ENCODE measurements around the gene CRB3.

DNA sequence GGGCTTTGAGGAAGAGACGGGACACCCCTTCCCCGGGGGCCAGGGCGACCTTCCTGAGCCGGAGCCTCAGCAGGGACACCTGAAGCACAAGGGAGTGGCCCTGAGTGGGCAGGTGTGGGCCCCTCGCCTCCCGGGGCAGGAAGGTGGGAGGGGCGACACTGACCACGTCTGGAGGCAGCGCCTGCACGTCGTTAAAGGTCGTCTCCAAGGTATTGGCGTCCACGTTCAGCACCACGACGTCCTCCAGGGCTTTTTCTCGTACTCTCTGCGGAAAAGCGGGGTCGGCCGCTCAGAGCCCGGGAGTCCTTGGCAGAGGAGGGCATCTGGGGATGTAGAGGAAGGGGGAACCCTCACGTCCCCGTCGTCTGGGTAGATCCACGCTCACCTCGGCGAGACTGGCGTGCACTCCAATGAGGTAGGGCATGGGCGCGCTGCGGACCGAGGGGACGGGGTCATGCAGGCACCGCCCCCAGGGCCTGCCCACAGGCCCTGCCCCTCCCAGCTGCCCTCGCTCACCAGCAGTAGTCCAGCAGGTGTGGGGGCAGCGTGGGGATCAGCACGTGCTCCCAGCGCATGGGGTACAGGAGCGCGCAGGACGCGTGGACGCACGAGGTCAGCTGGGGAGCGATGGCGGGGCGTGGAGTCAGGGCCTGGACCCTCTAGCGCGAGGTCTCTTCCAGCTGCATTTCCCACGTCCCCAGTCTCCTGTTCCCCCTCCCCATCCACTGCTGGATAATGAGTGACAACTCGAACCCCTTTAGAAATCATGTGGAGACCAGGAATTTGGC is 11.4 kb downstream of the CRB3 start:
- no peak for TF ChIP-seq CTCF (IDR thresholded peaks at IDR 0.05)
- no peak for TF ChIP-seq POLR2A (IDR thresholded peaks at IDR 0.05)

All from uterus (tissue), 2 donors.